Adipocyte (in vitro differentiated cells): ENCODE data around the gene ATP5ME.

Experiments used
- DNase-seq: peaks from one replicate; pipeline ENCODE4 v3.0.0-alpha.2; 2015; ENCODE audit warnings: low read depth
- H3K27me3 ChIP-seq: replicated peaks from 2 replicates; pipeline ENCODE4 v1.7.0; 2013; ENCODE audit warnings: mild to moderate bottlenecking, low read length, moderate library complexity; ENCODE audit not compliant: control insufficient read depth, insufficient read depth
- H3K36me3 ChIP-seq: 2 replicates; pipeline ENCODE4 v1.7.0; 2013; ENCODE audit warnings: low read length, mild to moderate bottlenecking, moderate library complexity; ENCODE audit not compliant: control insufficient read depth, insufficient read depth, severe bottlenecking
- H3K4me1 ChIP-seq: 2 replicates; pipeline ENCODE4 v1.7.0; 2013; ENCODE audit warnings: mild to moderate bottlenecking, low read length, moderate library complexity; ENCODE audit not compliant: control insufficient read depth, insufficient read depth
- H3K4me3 ChIP-seq: 2 replicates; pipeline ENCODE4 v1.7.0; 2013; ENCODE audit warnings: mild to moderate bottlenecking, low read length, moderate library complexity
- H3K9ac ChIP-seq: 2 replicates; pipeline ENCODE4 v1.7.0; 2013; ENCODE audit warnings: mild to moderate bottlenecking, low read length, moderate library complexity
- H3K9me3 ChIP-seq: 2 replicates; pipeline ENCODE4 v1.7.0; 2013; ENCODE audit warnings: mild to moderate bottlenecking, low read length, moderate library complexity; ENCODE audit not compliant: control insufficient read depth

Gene ATP5ME

GRCh38 chr4:634599-634985 lies 39.5 kb downstream of the ATP5ME start:
- DNase-seq, result no peak
- no peaks in the 10 kb centered on the region for H3K9me3 ChIP-seq
- no peaks in the 10 kb centered on the region for H3K36me3 ChIP-seq
- H3K9ac ChIP-seq, result no peak overlapping the region
- H3K27me3 ChIP-seq, result peaks cover 9% of the 10 kb centered on the region
- no peak overlapping the region for H3K4me3 ChIP-seq
- H3K4me1 ChIP-seq, result no peaks in the 10 kb centered on the region

GRCh38 chr4:633976-634598 lies 40.0 kb downstream of the ATP5ME start:
- Histone ChIP-seq H3K27me3 (peaks cover 10% of the 10 kb centered on the region), H3K9me3 (no peaks in the 10 kb centered on the region), H3K4me3 (no peak overlapping the region), H3K9ac (no peak overlapping the region), H3K36me3 (no peaks in the 10 kb centered on the region), H3K4me1 (no peaks in the 10 kb centered on the region)
- DNase-seq, result no peak

GRCh38 chr4:633406-633805 lies 40.7 kb downstream of the ATP5ME start:
- no peak overlapping the region for H3K9ac ChIP-seq
- H3K9me3 ChIP-seq, result no peaks in the 10 kb centered on the region
- no peak overlapping the region for H3K4me3 ChIP-seq
- DNase-seq, result no peak
- H3K27me3 ChIP-seq, result peaks cover 14% of the 10 kb centered on the region
- no peaks in the 10 kb centered on the region for H3K36me3 ChIP-seq
- H3K4me1 ChIP-seq, result no peaks in the 10 kb centered on the region

GRCh38 chr4:632926-633325 lies 41.1 kb downstream of the ATP5ME start:
- Histone ChIP-seq H3K9me3 (no peaks in the 10 kb centered on the region), H3K4me3 (no peak overlapping the region), H3K4me1 (no peaks in the 10 kb centered on the region), H3K27me3 (peaks cover 14% of the 10 kb centered on the region), H3K36me3 (no peaks in the 10 kb centered on the region), H3K9ac (no peak overlapping the region)
- DNase-seq, result no peak

- H3K36me3 ChIP-seq, result no peaks in the 10 kb centered on the region
- no peak overlapping the region for H3K9ac ChIP-seq
- no peaks in the 10 kb centered on the region for H3K4me1 ChIP-seq
- DNase-seq, result no peak
- H3K27me3 ChIP-seq, result peaks cover 9% of the 10 kb centered on the region
- no peaks in the 10 kb centered on the region for H3K9me3 ChIP-seq
- no peak overlapping the region for H3K4me3 ChIP-seq
Observed at GRCh38 chr4:632196-632790, 41.8 kb downstream of the ATP5ME start.

DNA sequence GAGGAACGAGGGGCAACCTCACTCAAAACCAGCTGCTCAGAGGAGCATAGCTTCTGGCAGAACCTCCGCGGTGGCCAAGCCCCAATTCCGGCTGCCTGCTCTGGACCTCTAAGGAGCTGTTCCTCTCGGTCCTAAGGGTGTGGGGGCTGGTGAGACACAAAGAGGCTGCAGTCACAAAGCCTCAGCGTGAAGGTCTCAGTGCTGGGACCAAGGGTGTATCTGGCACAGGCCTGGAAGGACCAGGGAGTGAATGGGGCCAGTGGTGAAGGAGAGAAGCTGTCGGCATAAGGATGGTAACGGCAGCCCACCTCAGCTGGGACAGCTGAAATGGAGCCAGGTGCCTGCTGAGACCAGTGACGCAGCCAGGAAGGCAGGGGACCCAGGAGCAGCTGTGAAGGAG lies 43.4 kb downstream of the ATP5ME start:
- H3K4me1 ChIP-seq, result no peaks in the 10 kb centered on the region
- no peak for DNase-seq
- no peak overlapping the region for H3K9ac ChIP-seq
- H3K4me3 ChIP-seq, result no peak overlapping the region
- no peaks in the 10 kb centered on the region for H3K36me3 ChIP-seq
- H3K9me3 ChIP-seq, result no peaks in the 10 kb centered on the region
- H3K27me3 ChIP-seq, result peaks cover 9% of the 10 kb centered on the region

DNA sequence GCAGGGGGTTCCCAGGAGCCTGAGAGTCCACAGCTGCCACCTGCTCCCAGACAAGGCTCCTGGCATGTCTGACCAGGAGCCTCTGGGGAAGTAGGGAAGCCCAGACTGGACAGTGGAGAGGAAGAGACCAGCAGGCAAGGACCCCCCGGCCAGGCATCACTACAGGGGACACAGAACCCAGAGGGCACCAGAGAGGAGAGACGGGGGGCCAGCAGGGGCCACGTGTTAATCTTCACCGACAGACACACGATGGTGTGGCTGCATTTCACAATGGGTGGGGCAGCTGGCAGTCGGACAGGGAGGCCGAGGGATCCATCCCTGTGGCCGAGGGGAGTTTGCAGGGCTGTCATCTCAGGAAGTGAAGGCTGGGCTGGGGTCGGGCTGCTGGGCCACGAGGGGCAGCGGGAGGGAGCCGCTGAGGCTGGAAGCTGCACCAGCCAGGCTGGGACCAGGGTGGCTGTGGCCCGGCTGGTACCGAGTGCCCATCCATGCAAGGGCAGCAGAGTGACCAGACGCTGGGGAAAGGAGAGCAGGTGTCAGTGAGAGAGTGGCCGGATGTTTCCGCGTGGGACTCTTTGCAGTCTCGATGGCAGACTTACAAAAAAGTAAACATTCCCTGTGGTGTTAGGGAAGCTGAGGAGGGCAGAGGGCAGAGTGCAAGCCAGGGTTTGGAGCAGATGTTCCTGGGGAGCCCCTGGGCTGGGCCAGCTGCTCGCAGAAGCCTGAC lies 44.0 kb downstream of the ATP5ME start:
- Histone ChIP-seq H3K4me1 (no peaks in the 10 kb centered on the region), H3K9me3 (no peaks in the 10 kb centered on the region), H3K4me3 (no peak overlapping the region), H3K36me3 (no peaks in the 10 kb centered on the region), H3K27me3 (peaks cover 9% of the 10 kb centered on the region), H3K9ac (no peak overlapping the region)
- DNase-seq, result no peak

DNA sequence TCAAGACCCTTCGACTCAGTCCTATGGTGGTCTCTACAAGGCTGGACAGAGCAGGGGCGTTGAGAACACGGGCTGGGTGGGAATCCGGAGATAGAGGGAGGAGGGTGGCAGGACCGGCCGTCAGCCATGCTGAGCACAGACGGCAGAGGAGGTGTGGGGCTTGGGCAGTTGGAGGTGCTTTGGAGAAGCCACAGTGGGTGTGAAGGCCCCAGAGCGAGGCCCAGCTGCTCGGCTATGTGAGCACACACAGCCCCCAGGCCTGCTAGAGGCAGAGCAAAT lies 44.5 kb downstream of the ATP5ME start:
- no peak overlapping the region for H3K9ac ChIP-seq
- no peaks in the 10 kb centered on the region for H3K4me1 ChIP-seq
- no peak overlapping the region for H3K4me3 ChIP-seq
- no peak for DNase-seq
- H3K36me3 ChIP-seq, result no peaks in the 10 kb centered on the region
- H3K9me3 ChIP-seq, result no peaks in the 10 kb centered on the region
- H3K27me3 ChIP-seq, result peaks cover 9% of the 10 kb centered on the region

DNA sequence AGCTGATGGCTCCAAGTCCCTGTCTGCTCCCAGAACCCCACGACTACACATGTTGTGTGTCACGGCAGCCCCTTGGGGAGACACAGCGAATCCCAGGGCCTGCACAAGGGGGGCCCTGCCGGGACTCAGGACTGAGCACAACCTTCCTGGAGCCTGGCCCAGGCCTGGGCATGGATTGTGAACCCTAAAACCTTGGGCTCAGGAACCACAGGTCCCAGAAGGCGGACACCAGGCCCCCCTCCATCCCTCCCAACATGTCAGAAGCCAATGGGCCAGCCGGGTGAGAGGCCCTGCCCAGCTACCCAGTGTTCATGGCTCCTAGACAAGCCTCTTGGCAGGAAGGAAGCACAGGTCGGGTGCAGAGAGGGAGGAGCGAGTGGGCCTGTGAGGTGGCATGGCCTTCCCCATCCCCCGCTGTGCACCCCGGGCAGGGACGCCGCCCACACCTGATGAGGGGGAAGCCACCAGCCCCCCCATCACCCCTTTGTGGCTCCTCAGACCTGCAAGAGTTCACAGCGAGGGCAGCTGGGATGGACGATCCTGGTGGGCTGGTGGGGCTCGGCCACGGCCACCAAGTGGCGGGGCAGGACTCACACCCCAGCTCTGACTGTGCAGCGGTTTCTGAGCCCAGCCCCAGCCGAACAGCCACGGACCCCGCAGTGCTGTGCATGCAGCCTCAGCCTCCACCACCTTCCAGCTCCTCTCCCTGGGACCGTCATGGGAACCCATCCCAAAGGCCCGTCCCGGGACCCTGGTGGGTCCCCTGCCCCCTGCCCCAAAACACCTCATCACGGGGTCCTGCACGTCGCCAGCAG lies 45.0 kb downstream of the ATP5ME start:
- Histone ChIP-seq H3K4me3 (no peak overlapping the region), H3K4me1 (no peaks in the 10 kb centered on the region), H3K9me3 (no peaks in the 10 kb centered on the region), H3K36me3 (no peaks in the 10 kb centered on the region), H3K27me3 (peaks cover 9% of the 10 kb centered on the region), H3K9ac (no peak overlapping the region)
- no peak for DNase-seq

DNA sequence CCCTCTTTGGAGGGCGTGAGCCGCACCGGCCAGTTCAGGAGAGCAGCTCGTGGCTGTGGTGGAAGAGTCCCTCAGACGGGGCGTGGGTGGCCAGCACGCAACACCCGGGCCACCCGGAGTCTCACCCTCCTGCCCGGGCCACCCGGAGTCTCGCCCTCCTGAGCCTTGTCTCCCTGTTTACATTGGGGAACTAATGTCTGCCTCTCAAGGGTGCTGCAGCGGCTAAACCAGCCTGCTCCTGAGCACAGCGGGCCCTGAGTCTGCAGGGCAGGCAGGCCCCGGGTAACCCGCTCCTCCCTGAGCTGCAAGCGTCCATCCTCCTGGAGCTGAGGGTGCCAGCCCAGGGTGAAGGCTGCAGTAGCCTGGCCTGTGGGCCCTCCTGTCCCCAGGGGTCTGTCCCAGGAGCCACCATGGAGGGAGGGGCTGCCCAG lies 45.8 kb downstream of the ATP5ME start:
- no peak for DNase-seq
- Histone ChIP-seq H3K27me3 (peaks cover 9% of the 10 kb centered on the region), H3K4me3 (no peak overlapping the region), H3K4me1 (no peaks in the 10 kb centered on the region), H3K9ac (no peak overlapping the region), H3K36me3 (no peaks in the 10 kb centered on the region), H3K9me3 (no peaks in the 10 kb centered on the region)

DNA sequence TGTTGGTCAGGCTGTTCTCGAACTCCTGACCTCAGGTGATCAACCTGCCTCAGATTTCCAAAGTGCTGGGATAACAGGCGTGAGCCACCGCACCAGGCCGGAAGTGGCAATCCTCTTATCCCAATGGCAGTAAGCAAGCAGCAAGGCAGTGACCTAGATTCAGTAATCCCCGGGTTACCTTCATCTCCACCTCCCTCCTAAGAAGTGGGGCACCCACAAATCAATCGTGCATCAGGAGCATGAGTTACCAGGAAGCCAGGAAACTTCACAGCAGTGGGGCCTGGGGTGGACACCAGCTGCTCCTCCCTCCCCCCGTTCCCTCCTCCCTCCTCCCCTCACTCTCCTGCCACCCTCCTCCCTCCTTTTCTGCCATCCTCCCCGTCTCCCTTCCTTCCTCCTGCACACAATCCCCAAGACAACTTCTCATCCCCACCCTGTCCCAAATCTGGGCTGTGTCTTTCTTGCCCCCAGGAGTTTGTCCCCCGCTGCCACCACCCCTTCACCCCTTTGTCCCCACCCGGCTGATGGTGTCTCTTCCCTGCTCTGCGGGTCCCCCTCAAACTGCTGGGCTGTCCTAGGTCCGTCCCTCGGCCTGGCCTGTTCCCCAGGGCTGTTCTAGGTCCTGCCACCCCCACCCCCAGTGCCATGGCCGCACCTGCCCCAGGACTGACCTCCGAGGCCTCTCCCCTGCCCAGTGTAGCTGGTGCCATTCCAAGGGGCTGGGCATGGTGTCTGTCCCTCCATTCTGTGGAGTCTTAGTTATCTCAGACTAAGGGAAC lies 46.5 kb downstream of the ATP5ME start:
- no peaks in the 10 kb centered on the region for H3K9me3 ChIP-seq
- no peak for DNase-seq

More for the DNA sequence above, 46.5 kb downstream of the ATP5ME start:
- H3K9ac ChIP-seq, result no peak overlapping the region
- peaks cover 13% of the 10 kb centered on the region for H3K27me3 ChIP-seq
- H3K4me3 ChIP-seq, result no peak overlapping the region
- H3K4me1 ChIP-seq, result no peaks in the 10 kb centered on the region
- H3K36me3 ChIP-seq, result no peaks in the 10 kb centered on the region
